Measurements from ENCODE around the gene ZSCAN25.
"Not testable (repeated sequence)": the region's sequence is repeated elsewhere in the genome, so short reads cannot be mapped to it uniquely, and the experiment has no call there.

ZSCAN25 gene

DNA sequence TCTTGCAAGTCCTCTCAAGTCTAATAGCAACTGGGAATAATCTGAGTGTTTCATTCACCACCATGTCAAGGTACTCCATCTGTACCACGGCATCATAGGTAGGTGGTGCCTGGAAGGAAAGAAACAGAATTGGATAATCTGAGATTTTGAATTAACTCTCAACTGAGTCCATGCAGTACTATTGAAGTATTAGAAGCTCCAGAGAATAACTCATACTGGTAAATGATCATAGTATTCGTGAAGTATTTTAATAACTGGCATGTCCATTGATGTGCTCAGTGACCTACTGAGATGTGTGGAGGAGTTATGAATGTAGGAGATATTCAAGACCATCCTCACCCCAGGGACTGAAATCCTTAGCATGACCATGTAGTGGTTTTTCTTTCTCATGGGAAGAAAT is 35.9 kb downstream of the ZSCAN25 start:
- no peak for DNase-seq

DNA sequence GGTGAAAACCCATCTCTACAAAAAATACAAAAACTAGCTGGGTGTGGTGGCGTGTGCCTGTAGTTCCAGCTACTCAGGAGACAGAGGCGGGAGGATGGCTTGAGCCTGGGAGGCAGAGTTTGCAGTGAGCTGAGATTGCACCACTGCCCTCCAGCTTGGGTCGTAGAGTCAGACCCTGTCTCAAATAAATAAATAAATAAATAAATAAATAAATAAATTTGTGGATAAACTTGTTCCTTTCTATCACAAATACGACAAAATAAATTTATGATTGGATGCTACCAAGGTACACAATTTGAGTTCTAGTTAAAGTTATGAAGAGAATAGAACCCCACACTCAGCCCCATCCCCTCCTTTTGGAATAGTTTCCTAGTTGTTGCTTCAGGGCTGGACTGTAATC is 36.5 kb downstream of the ZSCAN25 start:
- not testable (repeated sequence) for DNase-seq

GRCh38 chr7:99653754-99654153 is 37.0 kb downstream of the ZSCAN25 start:
- no peak for DNase-seq

DNA sequence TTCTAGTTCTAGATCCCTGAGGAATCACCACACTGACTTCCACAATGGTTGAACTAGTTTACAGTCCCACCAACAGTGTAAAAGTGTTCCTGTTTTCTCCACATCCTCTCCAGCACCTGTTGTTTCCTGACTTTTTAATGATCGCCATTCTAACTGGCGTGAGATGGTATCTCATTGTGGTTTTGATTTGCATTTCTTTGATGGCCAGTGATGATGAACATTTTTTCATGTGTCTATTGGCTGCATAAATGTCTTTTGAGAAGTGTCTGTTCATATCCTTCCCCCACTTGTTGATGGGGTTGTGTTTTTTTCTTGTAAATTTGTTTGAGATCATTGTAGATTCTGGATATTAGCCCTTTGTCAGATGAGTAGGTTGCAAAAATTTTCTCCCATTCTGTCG is 37.9 kb downstream of the ZSCAN25 start:
- not testable (repeated sequence) for DNase-seq

DNA sequence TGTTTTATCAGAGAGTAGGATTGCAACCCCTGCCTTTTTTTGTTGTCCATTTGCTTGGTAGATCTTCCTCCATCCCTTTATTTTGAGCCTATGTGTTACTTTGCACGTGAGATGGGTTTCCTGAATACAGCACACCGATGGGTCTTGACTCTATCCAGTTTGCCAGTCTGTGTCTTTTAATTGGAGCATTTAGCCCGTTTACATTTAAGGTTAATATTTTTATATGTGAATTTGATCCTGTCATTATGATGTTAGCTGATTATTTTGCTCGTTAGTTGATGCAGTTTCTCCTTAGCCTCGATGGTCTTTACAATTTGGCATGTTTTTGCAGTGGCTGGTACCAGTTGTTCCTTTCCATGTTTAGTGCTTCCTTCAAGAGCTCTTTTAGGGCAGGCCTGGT is 41.1 kb downstream of the ZSCAN25 start:
- DNase-seq = not testable (repeated sequence)

- DNase-seq = no peak
Observed at GRCh38 chr7:99665312-99666012, 48.7 kb downstream of the ZSCAN25 start.

- DNase-seq = no peak
Observed at GRCh38 chr7:99666013-99666395, 49.3 kb downstream of the ZSCAN25 start.

DNA sequence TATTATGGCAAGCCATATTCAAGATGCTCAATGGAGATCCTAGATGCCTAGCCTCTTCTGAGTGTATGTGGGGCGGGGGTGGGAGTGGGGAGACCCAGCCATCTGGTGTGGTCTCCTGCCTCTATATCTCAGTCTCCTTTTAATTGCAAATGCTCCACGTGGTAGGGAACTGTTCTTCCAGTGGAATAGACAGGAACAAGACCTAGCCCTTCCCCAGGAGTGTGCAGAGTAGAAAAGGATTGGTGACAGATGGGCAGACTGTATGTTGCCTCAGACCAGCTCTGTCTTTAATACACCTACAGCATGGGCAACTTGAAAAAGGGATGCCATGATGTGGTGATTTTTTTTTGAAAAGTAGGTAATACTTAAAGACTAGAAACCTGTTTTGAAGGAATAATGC is 50.4 kb downstream of the ZSCAN25 start:
- no peak for DNase-seq

DNA sequence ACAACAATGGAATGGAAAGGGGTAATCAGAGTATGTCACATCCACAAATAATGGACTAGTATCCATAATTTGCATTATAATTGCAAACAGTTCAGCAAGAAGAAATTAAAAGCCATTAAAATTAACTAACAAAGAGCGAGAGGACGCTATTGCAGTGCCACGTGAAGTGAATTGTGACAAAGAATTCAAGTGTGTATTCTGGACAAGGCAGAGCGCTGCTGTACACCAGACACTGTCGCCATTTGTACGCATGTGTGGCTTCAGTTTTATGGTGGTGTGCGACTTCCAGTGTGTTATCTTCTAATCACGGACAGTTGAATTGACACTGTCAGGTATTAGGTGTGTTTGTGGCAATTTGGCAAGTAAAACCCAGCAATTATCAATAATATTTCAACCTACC is 51.8 kb downstream of the ZSCAN25 start:
- no peak for DNase-seq

DNA sequence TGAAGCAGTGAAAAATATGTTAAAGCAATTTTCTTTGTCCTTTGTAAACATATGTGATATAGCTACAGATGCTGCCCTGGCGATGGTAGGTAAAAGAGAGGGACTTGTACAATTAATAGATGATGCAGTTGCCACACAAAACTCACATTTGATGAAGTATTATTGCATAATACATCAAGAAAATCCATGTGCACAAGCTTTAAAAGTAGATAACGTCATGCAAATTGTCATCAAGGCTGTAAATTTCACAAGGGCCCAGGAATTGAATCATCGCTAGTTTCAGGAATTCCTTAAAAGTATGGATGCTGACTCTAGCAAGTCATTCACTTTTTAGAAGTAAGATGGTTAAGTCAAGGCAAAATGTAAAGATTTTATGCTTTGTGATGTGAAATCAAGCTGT is 53.0 kb downstream of the ZSCAN25 start:
- no peak for DNase-seq

- DNase-seq = no peak
Observed at GRCh38 chr7:99672573-99672972, 55.8 kb downstream of the ZSCAN25 start.

GRCh38 chr7:99674995-99675742 is 58.4 kb downstream of the ZSCAN25 start:
- no peak for DNase-seq

- DNase-seq = no peak
Observed at GRCh38 chr7:99677013-99677647, 60.4 kb downstream of the ZSCAN25 start.

DNA sequence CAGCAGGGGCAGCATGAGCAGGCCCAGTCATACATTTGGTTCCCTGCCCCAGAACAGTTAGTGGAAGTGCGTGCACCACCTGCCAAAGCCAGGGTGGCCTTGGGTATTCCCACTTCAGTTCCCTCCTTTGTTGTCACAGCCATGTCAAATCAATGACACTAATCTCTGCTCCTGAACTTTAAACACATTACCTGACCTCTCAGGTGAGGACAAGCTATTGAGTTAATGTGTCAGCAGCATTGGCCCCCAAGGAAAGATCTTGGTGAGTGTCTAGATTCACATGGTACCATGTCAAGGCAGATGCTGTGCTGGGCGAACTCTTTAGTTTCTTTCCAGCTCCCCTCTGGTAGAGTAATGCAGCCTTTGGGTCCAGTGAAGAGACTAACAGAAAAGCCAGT is 60.9 kb downstream of the ZSCAN25 start:
- no peak for DNase-seq

DNA sequence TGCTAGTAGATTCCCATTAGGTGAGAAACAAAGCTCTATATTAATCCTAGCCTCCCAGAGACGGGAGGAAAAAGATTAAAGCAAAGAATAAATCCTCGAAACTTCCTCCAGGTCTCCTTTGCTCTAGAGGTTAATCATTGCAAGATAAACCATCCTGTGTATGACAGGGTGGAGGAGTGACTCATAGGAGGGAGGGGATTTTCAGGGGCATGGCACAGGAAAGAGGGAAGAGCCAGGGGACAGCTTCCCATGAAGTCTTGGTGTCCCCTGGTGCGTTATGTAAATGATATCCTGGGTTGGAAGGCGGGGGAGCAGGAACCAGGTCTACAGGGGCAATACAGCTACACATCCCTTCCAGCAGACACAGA is 62.3 kb downstream of the ZSCAN25 start:
- no peak for DNase-seq

GRCh38 chr7:99679400-99680191 is 62.9 kb downstream of the ZSCAN25 start, which contains the start of gene CYP3A5:
TSS of gene CYP3A5 (minus strand) at chr7:99679996. CDS start at chr7:99679896, 100 bp downstream.
- no peak for DNase-seq

Data from Kasumi-1 (cell line).